ENCODE measurements around the gene POLH. TPM values are rescaled to one million over a fixed set of nuclear protein-coding genes. Genes with fewer than 3 reads are reported as not detected.

Gene POLH
- total and polyA plus RNA-seq, 2 experiments from 2014 or later: 5.1 to 7.4 TPM

- peaks cover 7% of the 10 kb centered on the region for H3K4me1 ChIP-seq (ENCODE audit: insufficient read depth)
- H3K27ac ChIP-seq: no peak overlapping the region
- WGBS (ENCODE audit: low lambda C conversion rate, missing lambda C conversion rate): 95% methylated on average over 10 of the region's 10 CpGs
- no peak overlapping the region for H3K4me3 ChIP-seq
- no peak for TF ChIP-seq EZH2 (IDR thresholded peaks at IDR 0.05; ENCODE audit: borderline replicate concordance)
- TF ChIP-seq EZH2phosphoT487 (IDR thresholded peaks at IDR 0.05; ENCODE audit: low read depth, severe bottlenecking, unreplicated experiment): no peak
- no peak for TF ChIP-seq CTCF (IDR thresholded peaks at IDR 0.05; ENCODE audit: poor library complexity)
- no peak overlapping the region for H2AFZ ChIP-seq
- no peak for DNase-seq (ENCODE audit: low spot score)
- H4K20me1 ChIP-seq (ENCODE audit: insufficient read depth, poor library complexity, severe bottlenecking): no peaks in the 10 kb centered on the region
- H3K4me2 ChIP-seq: no peak overlapping the region
- H3K9me3 ChIP-seq (ENCODE audit: low read depth): no peaks in the 10 kb centered on the region
- H3K9me2 ChIP-seq (replicated peaks; ENCODE audit: insufficient read depth): no peaks in the 10 kb centered on the region
- no peaks in the 10 kb centered on the region for H3K27me3 ChIP-seq
- H3K36me3 ChIP-seq (replicated peaks; ENCODE audit: insufficient read depth, low read depth): no peaks in the 10 kb centered on the region
- H3K79me2 ChIP-seq: peaks cover 12% of the 10 kb centered on the region
These were observed 46.6 kb downstream of the POLH start for GRCh38 chr6:43622541-43622940.

- no peak for DNase-seq (ENCODE audit: low spot score)
- no peaks in the 10 kb centered on the region for H3K27me3 ChIP-seq
- no peak overlapping the region for H3K4me2 ChIP-seq
- peaks cover 24% of the 10 kb centered on the region for H3K79me2 ChIP-seq
- no peaks in the 10 kb centered on the region for H4K20me1 ChIP-seq (ENCODE audit: insufficient read depth, poor library complexity, severe bottlenecking)
- H3K27ac ChIP-seq: no peak overlapping the region
- 98% methylated on average over 12 of the region's 12 CpGs for WGBS (ENCODE audit: low lambda C conversion rate, missing lambda C conversion rate)
- H3K36me3 ChIP-seq (replicated peaks; ENCODE audit: insufficient read depth, low read depth): no peaks in the 10 kb centered on the region
- no peak overlapping the region for H2AFZ ChIP-seq
- H3K9me3 ChIP-seq (ENCODE audit: low read depth): no peaks in the 10 kb centered on the region
- H3K4me1 ChIP-seq (ENCODE audit: insufficient read depth): peaks cover 14% of the 10 kb centered on the region
- TF ChIP-seq EZH2 (IDR thresholded peaks at IDR 0.05; ENCODE audit: borderline replicate concordance) (no peak), EZH2phosphoT487 (IDR thresholded peaks at IDR 0.05; ENCODE audit: low read depth, severe bottlenecking, unreplicated experiment) (no peak), CTCF (IDR thresholded peaks at IDR 0.05; ENCODE audit: poor library complexity) (no peak)
- no peaks in the 10 kb centered on the region for H3K9me2 ChIP-seq (replicated peaks; ENCODE audit: insufficient read depth)
- H3K4me3 ChIP-seq: no peak overlapping the region
These were observed 48.1 kb downstream of the POLH start for GRCh38 chr6:43623880-43624785.

- Histone ChIP-seq H3K27ac (no peak overlapping the region), H3K79me2 (peaks cover 24% of the 10 kb centered on the region)
These were observed 48.9 kb downstream of the POLH start for GRCh38 chr6:43624786-43625288.

More at GRCh38 chr6:43624786-43625288, 48.9 kb downstream of the POLH start:
- TF ChIP-seq CTCF (IDR thresholded peaks at IDR 0.05; ENCODE audit: poor library complexity) (no peak), EZH2 (IDR thresholded peaks at IDR 0.05; ENCODE audit: borderline replicate concordance) (no peak), EZH2phosphoT487 (IDR thresholded peaks at IDR 0.05; ENCODE audit: low read depth, severe bottlenecking, unreplicated experiment) (no peak)
- H3K9me3 ChIP-seq (ENCODE audit: low read depth): no peaks in the 10 kb centered on the region
- no peaks in the 10 kb centered on the region for H3K27me3 ChIP-seq
- H3K4me2 ChIP-seq: no peak overlapping the region
- no peak for DNase-seq (ENCODE audit: low spot score)
- H3K9me2 ChIP-seq (replicated peaks; ENCODE audit: insufficient read depth): no peaks in the 10 kb centered on the region
- H4K20me1 ChIP-seq (ENCODE audit: insufficient read depth, poor library complexity, severe bottlenecking): no peaks in the 10 kb centered on the region
- H3K36me3 ChIP-seq (replicated peaks; ENCODE audit: insufficient read depth, low read depth): no peaks in the 10 kb centered on the region
- no peak overlapping the region for H2AFZ ChIP-seq
- peaks cover 14% of the 10 kb centered on the region for H3K4me1 ChIP-seq (ENCODE audit: insufficient read depth)
- WGBS (ENCODE audit: low lambda C conversion rate, missing lambda C conversion rate): over 99% methylated on average over 7 of the region's 7 CpGs
- H3K4me3 ChIP-seq: no peak overlapping the region

All from hepatocyte (in vitro differentiated cells).